NCI-H748 treated with DMSO at 0.1 percent for 48 hours (cell line): Measurements from ENCODE around the gene SAMSN1.
"Not testable (repeated sequence)": the region's sequence is repeated elsewhere in the genome, so short reads cannot be mapped to it uniquely, and the experiment has no call there.

Source experiments
- DNase-seq: peaks from one replicate; lab custom pipeline; 2025; lab: John Stamatoyannopoulos, UW

SAMSN1 gene

GRCh38 chr21:14527696-14528652 is 18.1 kb downstream of the SAMSN1 start:
- no peak for DNase-seq

GRCh38 chr21:14526836-14527695 is 19.0 kb downstream of the SAMSN1 start:
- no peak for DNase-seq

DNA sequence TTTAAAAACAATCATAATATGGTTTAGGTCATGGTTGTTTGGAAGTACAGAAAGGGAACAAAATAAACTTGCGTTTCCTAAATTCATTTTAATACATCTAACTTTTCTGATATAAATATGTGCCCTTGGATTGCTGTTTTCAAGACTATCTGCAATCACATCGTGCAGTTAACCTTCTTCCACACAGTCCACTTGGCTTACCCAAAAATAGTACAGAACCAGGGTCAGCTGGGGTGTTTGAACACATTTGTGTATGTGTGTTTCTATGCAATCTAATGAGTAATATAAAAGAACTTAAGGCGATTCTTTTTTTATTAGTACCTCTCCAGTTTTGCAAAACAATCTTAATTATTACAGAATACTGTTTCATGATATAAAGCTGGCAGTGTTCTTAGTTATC is 19.9 kb downstream of the SAMSN1 start:
- DNase-seq: no peak

GRCh38 chr21:14523234-14523633 is 22.9 kb downstream of the SAMSN1 start:
- no peak for DNase-seq

GRCh38 chr21:14522736-14523135 is 23.4 kb downstream of the SAMSN1 start:
- DNase-seq: no peak

GRCh38 chr21:14520535-14520934 is 25.6 kb downstream of the SAMSN1 start:
- DNase-seq: no peak

GRCh38 chr21:14519000-14519399 is 27.1 kb downstream of the SAMSN1 start:
- DNase-seq: no peak

DNA sequence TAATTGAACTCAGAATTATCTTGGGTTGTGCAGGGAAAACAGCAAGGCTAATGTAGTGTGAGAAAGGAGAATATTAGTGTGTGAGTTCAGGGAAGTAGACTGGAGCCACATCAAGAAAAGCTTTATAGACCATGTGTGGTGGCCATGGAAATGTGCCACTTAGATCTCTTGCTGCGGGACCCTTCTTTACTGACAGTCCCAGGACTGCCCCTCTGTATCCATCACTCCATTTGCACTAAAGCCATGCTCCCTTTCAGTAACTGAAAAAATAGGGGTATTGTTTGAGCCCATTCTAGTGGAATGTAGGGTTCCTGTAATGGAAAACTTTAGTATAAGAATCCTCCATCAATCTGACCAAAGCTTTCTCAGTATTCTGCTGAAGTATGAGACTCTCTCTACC is 32.3 kb downstream of the SAMSN1 start:
- no peak for DNase-seq

DNA sequence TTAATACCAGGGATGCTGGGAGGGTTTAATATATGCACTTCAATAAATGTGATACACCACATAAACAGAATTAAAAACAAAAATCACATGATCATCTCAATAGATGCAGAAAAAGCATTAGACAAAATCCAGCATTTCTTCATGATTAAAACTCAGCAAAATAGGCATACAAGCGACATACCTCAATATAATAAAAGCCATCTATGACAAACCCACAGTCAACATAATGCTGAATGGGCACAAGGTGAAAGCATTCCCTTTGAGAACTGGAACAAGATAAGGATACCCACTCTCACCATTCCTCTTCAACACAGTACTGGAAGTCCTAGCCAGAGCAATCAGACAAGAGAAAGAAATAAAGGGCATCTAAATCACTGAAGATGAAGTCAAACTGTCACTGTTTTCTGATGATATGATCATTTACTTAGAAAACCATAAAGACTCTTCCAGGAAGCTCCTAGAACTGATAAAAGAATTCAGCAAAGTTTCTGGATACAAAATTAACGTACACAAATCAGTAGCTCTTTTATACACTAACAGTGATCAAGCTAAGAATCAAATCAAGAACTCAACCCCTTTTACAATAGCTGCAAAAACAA is 39.2 kb downstream of the SAMSN1 start:
- DNase-seq: not testable (repeated sequence)

- no peak for DNase-seq
These were observed 45.2 kb downstream of the SAMSN1 start for GRCh38 chr21:14500873-14501272.

GRCh38 chr21:14499316-14499715 is 46.8 kb downstream of the SAMSN1 start:
- no peak for DNase-seq

DNA sequence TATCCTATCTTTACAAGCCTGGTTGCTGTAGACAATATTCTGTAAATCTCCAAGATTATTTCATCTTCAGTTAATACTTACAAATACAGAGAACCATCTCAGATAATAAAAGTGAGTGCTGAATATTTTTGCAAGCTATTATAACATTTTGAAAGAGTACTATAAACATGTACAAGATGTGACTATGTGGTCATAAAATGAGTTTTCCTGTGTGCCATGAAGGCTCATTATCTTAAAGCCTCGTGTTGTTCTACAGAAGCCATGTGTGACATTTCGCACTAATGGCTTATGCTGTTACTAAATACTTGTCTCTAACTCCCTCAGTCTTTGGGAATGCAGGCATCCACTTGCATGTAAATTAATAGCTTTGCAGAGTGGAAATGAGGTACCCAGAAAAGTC is 48.3 kb downstream of the SAMSN1 start:
- no peak for DNase-seq

DNA sequence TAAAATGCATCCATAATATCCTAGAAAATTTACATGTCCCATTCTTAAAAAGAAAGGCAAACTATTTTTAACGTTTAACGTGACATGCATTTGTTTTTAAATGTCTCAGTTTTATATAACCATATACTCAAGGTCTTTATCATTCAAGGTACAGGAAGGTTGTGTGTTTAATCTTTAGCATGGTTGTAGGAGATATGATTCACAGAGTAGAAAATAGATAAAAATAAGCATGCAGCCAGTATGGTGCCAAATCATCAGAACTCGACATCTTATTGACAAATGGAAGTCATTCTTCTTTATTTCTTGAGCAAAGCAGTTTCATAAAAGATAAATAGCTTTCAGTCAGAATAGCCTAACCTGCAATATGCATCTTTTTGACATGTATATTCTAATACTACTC is 51.0 kb downstream of the SAMSN1 start:
- DNase-seq: no peak

- not testable (repeated sequence) for DNase-seq
These were observed 51.9 kb downstream of the SAMSN1 start for GRCh38 chr21:14494181-14494580.

DNA sequence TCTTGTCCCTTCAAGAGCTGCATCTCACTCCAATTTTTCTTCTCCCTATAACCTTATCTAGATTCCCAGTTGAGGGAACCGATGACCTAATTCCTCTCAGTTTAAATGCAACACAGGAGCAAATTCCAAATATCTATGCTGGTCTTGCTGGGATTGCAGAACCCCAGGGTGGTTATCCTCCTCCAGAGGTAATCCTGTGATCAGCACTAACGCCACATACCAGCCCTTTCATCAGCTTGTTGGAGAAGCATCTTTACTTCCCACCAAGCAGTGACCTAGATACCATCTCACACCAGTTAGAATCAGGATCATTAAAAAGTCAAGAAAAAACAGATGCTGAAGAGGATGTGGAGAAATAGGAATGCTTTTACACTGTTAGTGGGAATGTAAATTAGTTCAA is 52.4 kb downstream of the SAMSN1 start:
- DNase-seq: no peak

DNA sequence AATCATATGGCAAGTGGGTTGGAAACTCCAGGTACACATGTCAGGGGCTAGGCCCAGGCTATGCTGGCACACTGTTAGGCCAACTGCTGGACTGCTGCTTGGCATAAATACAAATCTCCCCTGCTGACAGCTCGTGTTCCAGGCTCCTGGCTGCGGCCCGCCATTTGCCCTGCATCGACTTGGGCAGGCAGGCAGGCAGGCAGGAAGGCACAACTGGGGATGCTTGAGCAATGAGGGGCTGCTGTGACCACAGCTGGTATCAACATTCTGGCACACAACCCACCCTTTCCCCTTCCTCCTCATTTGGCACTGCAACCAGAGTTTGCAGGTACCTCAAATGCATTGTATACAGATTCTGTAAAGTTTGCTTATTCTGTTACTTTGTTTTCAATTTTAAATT is 53.2 kb downstream of the SAMSN1 start:
- no peak for DNase-seq

DNA sequence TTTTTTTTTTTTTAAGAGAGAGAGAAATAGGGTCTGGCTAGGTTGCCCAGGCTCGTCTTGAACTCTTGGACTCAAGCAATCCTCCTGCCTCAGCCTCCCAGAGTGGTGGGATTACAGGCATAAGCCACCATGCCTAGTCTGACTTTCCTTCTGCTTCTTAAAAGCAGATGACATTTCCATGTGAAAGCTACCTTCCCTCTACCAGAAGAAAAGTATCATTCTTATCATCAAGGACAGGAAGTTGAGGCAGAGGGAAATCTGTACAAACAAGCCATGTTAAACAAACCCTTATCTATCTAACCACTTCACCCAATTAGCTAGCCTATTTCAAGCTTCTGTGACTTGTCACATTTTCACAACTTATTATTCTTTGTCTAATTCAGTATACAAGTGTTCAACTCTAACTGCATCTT is 54.8 kb downstream of the SAMSN1 start:
- DNase-seq: no peak

DNA sequence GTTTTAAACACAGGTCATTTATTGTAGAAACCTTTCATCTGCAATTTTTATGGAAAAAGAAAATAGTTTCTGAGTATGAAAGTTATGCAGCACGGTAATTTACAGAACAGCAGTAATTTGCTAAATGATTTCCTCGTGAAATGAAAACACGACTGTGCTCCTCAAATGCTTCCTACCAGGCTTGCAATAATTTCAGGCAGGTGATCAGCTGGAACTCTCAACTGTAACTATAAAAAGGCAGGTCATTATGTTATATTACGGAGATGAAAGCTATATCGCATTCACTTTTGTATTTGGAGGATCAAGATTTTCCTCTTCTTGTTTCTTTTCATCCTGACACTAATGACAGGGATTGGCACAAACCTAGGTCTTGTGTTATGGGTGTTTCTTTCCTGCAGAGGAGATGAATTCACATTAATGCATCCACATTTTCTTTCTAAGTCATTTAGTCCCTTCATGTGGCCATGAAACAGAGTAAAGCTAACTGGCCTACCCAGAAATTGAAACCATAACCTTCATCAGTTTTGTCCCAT is 57.4 kb downstream of the SAMSN1 start:
- no peak for DNase-seq

DNA sequence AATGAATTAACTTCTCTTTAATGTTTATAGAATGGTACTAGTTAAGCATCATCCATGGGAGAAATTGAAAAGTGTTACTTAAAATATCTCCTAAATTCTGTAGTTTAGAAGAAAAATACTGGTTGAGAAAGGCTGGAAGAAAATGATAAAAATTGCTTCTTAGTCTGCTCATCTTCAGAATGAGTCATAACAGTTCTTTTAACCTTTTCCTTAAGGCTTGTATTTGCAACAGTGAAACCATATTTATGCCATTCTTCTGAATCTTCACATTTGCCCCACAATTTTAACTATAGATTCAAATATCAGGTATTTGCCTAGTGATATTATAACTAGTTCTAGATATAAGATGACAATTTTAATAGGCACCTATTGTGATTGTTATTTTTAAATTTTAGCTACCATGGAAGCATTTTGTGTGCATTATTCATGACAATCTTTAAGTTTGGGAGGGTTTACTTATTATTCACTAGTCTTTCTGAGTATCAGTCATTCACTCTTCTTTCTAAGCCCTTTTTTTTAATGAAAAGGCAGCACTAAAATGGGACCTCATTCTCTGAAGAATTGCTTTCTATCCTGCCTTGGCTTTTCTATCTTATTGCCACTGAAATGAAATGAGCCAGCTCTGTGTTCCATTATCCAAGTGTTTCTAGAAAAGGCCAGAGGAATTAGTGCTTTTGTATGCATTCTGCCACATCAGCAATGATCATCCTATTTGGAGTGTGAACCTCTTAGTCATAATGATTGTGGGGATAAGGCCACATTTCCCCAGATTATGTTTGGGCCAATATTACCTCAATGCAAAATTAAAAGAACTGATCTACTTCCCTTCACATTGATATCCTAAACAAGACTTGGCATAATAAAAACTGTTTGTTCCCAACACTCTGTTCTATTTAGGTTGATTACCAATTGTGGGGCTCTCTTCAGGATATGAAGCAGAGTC is 58.4 kb downstream of the SAMSN1 start:
- no peak for DNase-seq

GRCh38 chr21:14486869-14487268 is 59.2 kb downstream of the SAMSN1 start:
- no peak for DNase-seq
